MCF 10A (cell line): ENCODE data around the gene OR4D1. TPM values are rescaled to one million over a fixed set of nuclear protein-coding genes. Genes with fewer than 3 reads are reported as not detected.
A peak's percentile ranks its signal among the peaks of the same experiment; 100 is the strongest.
"Not testable (repeated sequence)": the region's sequence is repeated elsewhere in the genome, so short reads cannot be mapped to it uniquely, and the experiment has no call there.

Experiments used
- BruUV-seq: library from RNA; stranded (reverse); fragments of 400-500 nt; replicated peaks from 2 replicates; lab custom pipeline; 2021; lab: Mats Ljungman, UMichigan
- CTCF ChIA-PET: fragments of 300-600 bp; sonication (Branson Sonifier 250); formaldehyde crosslinking; extraction: SDS; loops from one replicate; lab custom pipeline; 2021; ENCODE audit warnings: antibody characterized with exemption, inconsistent platforms; lab: Yijun Ruan, JAX
- POLR2A ChIA-PET: fragments of 300-600, 350-650 bp; sonication (Branson Sonifier 250); formaldehyde crosslinking; extraction: SDS; loops from one replicate; lab custom pipeline; 2020; ENCODE audit warnings: antibody characterized with exemption, inconsistent platforms; lab: Yijun Ruan, JAX
- DNase-seq: peaks from one replicate; pipeline ENCODE4 v3.0.0-alpha.2; 2018; ENCODE audit not compliant: unreplicated experiment
- H3K27ac Mint-ChIP-seq: one replicate; pipeline ENCODE4 v1.8.0; 2022; ENCODE audit warnings: mild to moderate bottlenecking, low read depth, mixed read lengths; ENCODE audit not compliant: unreplicated experiment
- H3K27me3 Mint-ChIP-seq: one replicate; pipeline ENCODE4 v1.8.0; 2022; ENCODE audit warnings: mixed read lengths; ENCODE audit not compliant: insufficient read depth, unreplicated experiment
- H3K36me3 Mint-ChIP-seq: one replicate; pipeline ENCODE4 v1.8.0; 2022; ENCODE audit warnings: mild to moderate bottlenecking, moderate library complexity, mixed read lengths; ENCODE audit not compliant: insufficient read depth, unreplicated experiment
- H3K4me1 Mint-ChIP-seq: one replicate; pipeline ENCODE4 v1.8.0; 2022; ENCODE audit warnings: mixed read lengths; ENCODE audit not compliant: insufficient read depth, unreplicated experiment
- H3K4me3 Mint-ChIP-seq: one replicate; pipeline ENCODE4 v1.8.0; 2022; ENCODE audit warnings: mild to moderate bottlenecking, moderate library complexity, mixed read lengths; ENCODE audit not compliant: unreplicated experiment
- H3K9me3 Mint-ChIP-seq: one replicate; pipeline ENCODE4 v1.8.0; 2022; ENCODE audit warnings: mixed read lengths; ENCODE audit not compliant: unreplicated experiment
- CTCF ChIP-seq: fragments of 200-600 bp; IDR thresholded peaks from one replicate; pipeline ENCODE4 v1.8.0; 2022; ENCODE audit warnings: antibody characterized with exemption, mild to moderate bottlenecking; ENCODE audit not compliant: unreplicated experiment
- intact Hi-C: fragments of 100-400 bp; cut with micrococcal nuclease; formaldehyde crosslinking; loops from 2 replicates; pipeline ENCODE4 v1.14.1; 2022
- total RNA-seq: library from RNA; stranded (reverse); gene quantifications from 2 replicates; pipeline ENCODE4 v1.2.3, GENCODE V29; 2022

Gene OR4D1
- total RNA-seq, 1 experiment from 2014 or later = not detected

GRCh38 chr17:58136669-58137279 lies 11.4 kb upstream of the OR4D1 start:
- intact Hi-C loops = no loop called here
- TF ChIP-seq CTCF = peak; percentile 16
- Mint-ChIP-seq H3K27me3 (peaks cover 92% of the 10 kb centered on the region), H3K4me1 (no peaks in the 10 kb centered on the region), H3K27ac (no peak overlapping the region), H3K9me3 (no peaks in the 10 kb centered on the region), H3K4me3 (no peak overlapping the region), H3K36me3 (no peaks in the 10 kb centered on the region)
- BruUV-seq = no TSS peak
- peak; percentile 20 for DNase-seq
- ChIA-PET CTCF (interaction anchor here (0.6 to 1.7 kb wide), 7 partner anchors 10 to 376 kb away, joined by 3 to 7 read pairs (median 4); no protein-coding TSS in a partner anchor), POLR2A (interaction anchor here (1.3 kb wide), 1 partner anchor 11 kb away, joined by 3 read pairs; no protein-coding TSS in a partner anchor)

- Mint-ChIP-seq H3K27ac (no peak overlapping the region), H3K36me3 (no peaks in the 10 kb centered on the region), H3K4me3 (no peak overlapping the region), H3K9me3 (peaks cover 30% of the 10 kb centered on the region), H3K4me1 (no peaks in the 10 kb centered on the region), H3K27me3 (peaks cover 84% of the 10 kb centered on the region)
- no peak for DNase-seq
- CTCF ChIA-PET = no interaction called here
- no TSS peak for BruUV-seq
- TF ChIP-seq CTCF = no peak
- intact Hi-C loops = no loop called here
- POLR2A ChIA-PET = no interaction called here
Observed at GRCh38 chr17:58141505-58141904, 6.7 kb upstream of the OR4D1 start.

- H3K27ac Mint-ChIP-seq, POLR2A ChIA-PET, BruUV-seq, intact Hi-C loops, H3K4me1 Mint-ChIP-seq, H3K4me3 Mint-ChIP-seq, CTCF ChIA-PET, DNase-seq, H3K36me3 Mint-ChIP-seq: not testable (repeated sequence)
- H3K27me3 Mint-ChIP-seq = peaks cover 84% of the 10 kb centered on the region
- peaks cover 32% of the 10 kb centered on the region for H3K9me3 Mint-ChIP-seq
Observed at GRCh38 chr17:58143335-58143734, 4.8 kb upstream of the OR4D1 start.

DNA sequence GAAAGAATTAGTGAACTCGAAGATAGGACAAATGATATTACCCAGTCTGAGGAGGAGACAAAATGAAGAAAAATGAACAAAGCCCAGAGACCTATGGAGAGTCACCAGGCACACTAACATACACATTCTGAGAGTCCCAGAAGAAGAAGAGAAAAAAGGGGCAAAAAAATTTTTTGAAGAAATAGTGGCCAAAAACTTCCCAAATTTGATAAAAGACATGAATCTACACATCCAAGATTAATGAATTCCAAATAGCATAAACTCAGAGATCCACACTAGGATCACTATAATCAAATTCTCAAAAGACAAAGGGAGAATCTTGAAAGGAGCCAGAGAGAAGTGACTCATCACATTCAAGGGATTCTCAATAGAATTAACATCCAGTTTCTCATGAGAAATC lies 3.4 kb upstream of the OR4D1 start:
- H3K36me3 Mint-ChIP-seq = no peaks in the 10 kb centered on the region
- no peak for TF ChIP-seq CTCF
- no peak for DNase-seq
- peaks cover 84% of the 10 kb centered on the region for H3K27me3 Mint-ChIP-seq
- no peak overlapping the region for H3K4me3 Mint-ChIP-seq
- ChIA-PET CTCF (no interaction called here), POLR2A (interaction anchor here (0.6 kb wide), 1 partner anchor 10 kb away, joined by 3 read pairs; no protein-coding TSS in a partner anchor)
- intact Hi-C loops = no loop called here
- no peaks in the 10 kb centered on the region for H3K4me1 Mint-ChIP-seq
- H3K9me3 Mint-ChIP-seq = peaks cover 32% of the 10 kb centered on the region
- H3K27ac Mint-ChIP-seq = no peak overlapping the region
- no TSS peak for BruUV-seq
